SK-N-SH treated with all-trans-retinoic acid at 6 μM for 48 hours (cell line): ENCODE measurements around the gene SERGEF.

Source experiments
- ATAC-seq: fragments of 200-7000 bp; cut with Tn5 transposase; 3 replicates; pipeline ENCODE4 v1.9.1; 2020; ENCODE audit warnings: mild to moderate bottlenecking, moderate library complexity
- ARNTL ChIP-seq: fragments of 450-650 bp; formaldehyde crosslinking; IDR thresholded peaks from 2 replicates; pipeline ENCODE4 v1.5.0; 2020; ENCODE audit warnings: low read depth, mild to moderate bottlenecking, moderate library complexity, borderline replicate concordance
- BACH2 ChIP-seq: fragments of 250-450 bp; sonication (Bioruptor Pico); IDR thresholded peaks from 2 replicates; pipeline ENCODE4 v1.9.0; 2021; ENCODE audit warnings: mild to moderate bottlenecking, borderline replicate concordance
- CREB5 ChIP-seq: fragments of 250-450 bp; sonication (Bioruptor Pico); IDR thresholded peaks from 2 replicates; pipeline ENCODE4 v1.5.1; 2020; ENCODE audit warnings: low read depth, mild to moderate bottlenecking, moderate library complexity
- CSDC2 ChIP-seq: fragments of 250-450 bp; sonication (Bioruptor Pico); IDR thresholded peaks from 2 replicates; pipeline ENCODE4 v1.5.0; 2020; ENCODE audit warnings: mild to moderate bottlenecking, moderate library complexity
- CSRNP3 ChIP-seq: fragments of 250-450 bp; sonication (Bioruptor Pico); IDR thresholded peaks from 2 replicates; pipeline ENCODE4 v1.5.1; 2021; ENCODE audit warnings: mild to moderate bottlenecking, moderate library complexity
- ESRRG ChIP-seq: fragments of 250-450 bp; sonication (Bioruptor Pico); IDR thresholded peaks from 2 replicates; pipeline ENCODE4 v1.6.1; 2021; ENCODE audit warnings: mild to moderate bottlenecking
- ISL1 ChIP-seq: fragments of 250-450 bp; sonication (Bioruptor Pico); IDR thresholded peaks from 2 replicates; pipeline ENCODE4 v2.1.2; 2022; ENCODE audit warnings: mild to moderate bottlenecking, moderate library complexity
- PATZ1 ChIP-seq: fragments of 250-450 bp; sonication (Bioruptor Pico); IDR thresholded peaks from 2 replicates; pipeline ENCODE4 v1.8.0; 2020; ENCODE audit warnings: mild to moderate bottlenecking, moderate library complexity, borderline replicate concordance
- POU6F1 ChIP-seq: fragments of 250-450 bp; sonication (Bioruptor Pico); IDR thresholded peaks from 2 replicates; pipeline ENCODE4 v1.8.0; 2021; ENCODE audit warnings: low read depth, mild to moderate bottlenecking, moderate library complexity, borderline replicate concordance
- PPARA ChIP-seq: fragments of 250-450 bp; sonication (Bioruptor Pico); IDR thresholded peaks from 2 replicates; pipeline ENCODE4 v1.5.0; 2020; ENCODE audit warnings: mild to moderate bottlenecking, borderline replicate concordance
- RARB ChIP-seq: fragments of 250-450 bp; sonication (Bioruptor Pico); IDR thresholded peaks from 2 replicates; pipeline ENCODE4 v1.8.0; 2021; ENCODE audit warnings: mild to moderate bottlenecking, moderate library complexity
- SNAI2 ChIP-seq: fragments of 250-450 bp; sonication (Bioruptor Pico); IDR thresholded peaks from 2 replicates; pipeline ENCODE4 v1.5.0; 2020; ENCODE audit warnings: mild to moderate bottlenecking, moderate library complexity
- TCF4 ChIP-seq: fragments of 250-450 bp; sonication (Bioruptor Pico); IDR thresholded peaks from 2 replicates; pipeline ENCODE4 v1.8.0; 2021; ENCODE audit warnings: mild to moderate bottlenecking, moderate library complexity, borderline replicate concordance
- TSHZ2 ChIP-seq: fragments of 250-450 bp; sonication (Bioruptor Pico); IDR thresholded peaks from 2 replicates; pipeline ENCODE4 v1.5.0; 2020; ENCODE audit warnings: mild to moderate bottlenecking, moderate library complexity
- ZFP30 ChIP-seq: fragments of 450-650 bp; formaldehyde crosslinking; IDR thresholded peaks from 2 replicates; pipeline ENCODE4 v1.5.0; 2022; ENCODE audit warnings: mild to moderate bottlenecking, moderate library complexity

Gene SERGEF

GRCh38 chr11:17793642-17794170, 219.1 kb downstream of the SERGEF start (continued):
- TF ChIP-seq TSHZ2 (CRISPR knock-in tag) (no peak), RARB (CRISPR knock-in tag) (no peak)

- TF ChIP-seq PATZ1 (CRISPR knock-in tag) = no peak
- no peak for TF ChIP-seq TCF4 (CRISPR knock-in tag)
- no peak for TF ChIP-seq BACH2 (CRISPR knock-in tag)
- no peak for TF ChIP-seq SNAI2 (CRISPR knock-in tag)
- TF ChIP-seq RARB (CRISPR knock-in tag) = no peak
- no peak for TF ChIP-seq CSDC2 (CRISPR knock-in tag)
- TF ChIP-seq CSRNP3 (CRISPR knock-in tag) = no peak
- TF ChIP-seq ISL1 = no peak
- TF ChIP-seq POU6F1 = no peak
- no peak for TF ChIP-seq ESRRG (CRISPR knock-in tag)
- no peak for ATAC-seq
Observed at GRCh38 chr11:17792161-17792560, 220.7 kb downstream of the SERGEF start.

- peak; percentile 47 for ATAC-seq
Observed at GRCh38 chr11:17791144-17791543, 221.7 kb downstream of the SERGEF start.

GRCh38 chr11:17790453-17790852, 222.4 kb downstream of the SERGEF start:
- ATAC-seq = no peak
- TF ChIP-seq ISL1 = no peak
- TF ChIP-seq CREB5 (CRISPR knock-in tag) = no peak
- TF ChIP-seq CSDC2 (CRISPR knock-in tag) = no peak
- no peak for TF ChIP-seq ARNTL (CRISPR knock-in tag)
- no peak for TF ChIP-seq RARB (CRISPR knock-in tag)
- TF ChIP-seq TSHZ2 (CRISPR knock-in tag) = no peak
- no peak for TF ChIP-seq PATZ1 (CRISPR knock-in tag)

More at GRCh38 chr11:17791144-17791543, 221.7 kb downstream of the SERGEF start:
- TF ChIP-seq PPARA (CRISPR knock-in tag) = no peak
- TF ChIP-seq ZFP30 (CRISPR knock-in tag) = no peak
- peak; percentile 65 for TF ChIP-seq ISL1
- TF ChIP-seq TCF4 (CRISPR knock-in tag) = no peak
